HT-29 (cell line): ENCODE results near the gene VAT1. TPM values are rescaled to one million over a fixed set of nuclear protein-coding genes. Genes with fewer than 3 reads are reported as not detected.
"Not testable (repeated sequence)": the region's sequence is repeated elsewhere in the genome, so short reads cannot be mapped to it uniquely, and the experiment has no call there.

Experiments
- DNase-seq: peaks from one replicate; pipeline ENCODE4 v3.0.0-alpha.2; 2015; ENCODE audit warnings: low spot score
- total RNA-seq: library from RNA; depleted of rRNA; stranded (reverse); fragments of >200 nt; shearing (Covaris generic); gene quantifications from 2 replicates; pipeline ENCODE4 v1.2.3, GENCODE V29; 2014; rRNA removed

Gene VAT1
- total RNA-seq, 1 experiment from 2014 or later, result 106 TPM

GRCh38 chr17:42975701-42976100 lies 46.5 kb downstream of the VAT1 start:
- not testable (repeated sequence) for DNase-seq

- no peak for DNase-seq
Measured at GRCh38 chr17:42975265-42975664, 46.9 kb downstream of the VAT1 start.

- not testable (repeated sequence) for DNase-seq
Measured at GRCh38 chr17:42973323-42973722, 48.9 kb downstream of the VAT1 start.

- DNase-seq, result no peak
Measured at GRCh38 chr17:42971589-42971988, 50.6 kb downstream of the VAT1 start.

GRCh38 chr17:42969001-42969581 lies 53.1 kb downstream of the VAT1 start:
- DNase-seq, result no peak

GRCh38 chr17:42967925-42968324 lies 54.3 kb downstream of the VAT1 start:
- no peak for DNase-seq

Other genes with a start within 250 kb of the VAT1 start
- 76.1 and 84.4 TPM in 2 replicates for gene VPS25, start 248.9 kb downstream of the VAT1 start, total RNA-seq
- 7.8 and 8.6 TPM in 2 replicates for gene WNK4, start 241.8 kb downstream of the VAT1 start, total RNA-seq
- gene COA3, start 223.7 kb downstream of the VAT1 start, total RNA-seq, result 82.9 and 86.2 TPM in 2 replicates
- 0.13 and 0.66 TPM in 2 replicates for gene CNTD1, start 223.5 kb downstream of the VAT1 start, total RNA-seq
- 108 and 118 TPM in 2 replicates for gene BECN1, start 198.1 kb downstream of the VAT1 start, total RNA-seq
- gene PSME3, start 189.0 kb downstream of the VAT1 start, total RNA-seq, result 96.8 and 142 TPM in 2 replicates
- 1.6 and 1.8 TPM in 2 replicates for gene AOC2, start 177.8 kb downstream of the VAT1 start, total RNA-seq
- 0.23 TPM in 1 of 2 replicates, not detected in the other for gene AOC3, start 171.2 kb downstream of the VAT1 start, total RNA-seq
- not detected in 2 replicates for gene G6PC1, start 121.6 kb downstream of the VAT1 start, total RNA-seq
- 35.3 and 54.1 TPM in 2 replicates for gene AARSD1, start 57.9 kb downstream of the VAT1 start, total RNA-seq
- 0.52 and 0.66 TPM in 2 replicates for gene PTGES3L, start 42.3 kb downstream of the VAT1 start, total RNA-seq
- gene RUNDC1, start 41.8 kb downstream of the VAT1 start, total RNA-seq, result 13.0 and 13.8 TPM in 2 replicates
- gene RPL27, start 24.0 kb downstream of the VAT1 start, total RNA-seq, result 1,187 and 1,205 TPM in 2 replicates
- 35.3 and 47.6 TPM in 2 replicates for gene IFI35, start 15.6 kb downstream of the VAT1 start, total RNA-seq
- gene RND2, start 2.8 kb upstream of the VAT1 start, total RNA-seq, result 0.13 TPM in 1 of 2 replicates, not detected in the other
- 33.2 and 38.1 TPM in 2 replicates for gene BRCA1, start 103.0 kb upstream of the VAT1 start, total RNA-seq
- gene NBR1, start 148.8 kb upstream of the VAT1 start, total RNA-seq, result 37.9 and 38.6 TPM in 2 replicates
- 1.9 and 2.2 TPM in 2 replicates for gene TMEM106A, start 189.5 kb upstream of the VAT1 start, total RNA-seq
- gene CCDC200, start 206.2 kb upstream of the VAT1 start, total RNA-seq, result not detected in 2 replicates
- gene RNU2-1, start 211.6 kb upstream of the VAT1 start, total RNA-seq, result not detected in 2 replicates